H1 (cell line): ENCODE measurements around the gene TYRP1. TPM values are rescaled to one million over a fixed set of nuclear protein-coding genes. Genes with fewer than 3 reads are reported as not detected.
A peak's percentile ranks its signal among the peaks of the same experiment; 100 is the strongest.

Experiments
- CTCF ChIA-PET: fragments of 300-600 bp; sonication (Branson Sonifier 250); formaldehyde crosslinking; loops from one replicate; lab custom pipeline; 2021; ENCODE audit not compliant: partially characterized antibody; lab: Charles Lee
- POLR2A ChIA-PET: fragments of 300-600 bp; sonication (Branson Sonifier 250); formaldehyde crosslinking; loops from one replicate; lab custom pipeline; 2021; ENCODE audit warnings: inconsistent platforms; ENCODE audit not compliant: partially characterized antibody; lab: Charles Lee
- DNase-seq, 2 experiments: peaks; one replicate each; pipeline versions ENCODE4 v3.0.0 to v3.0.0-alpha.2; 2010 to 2022; ENCODE audit warnings: low spot score in 2 of 2, low read depth in 1 of 2, mixed read lengths in 1 of 2
- FAIRE-seq: peaks from 2 replicates; lab custom pipeline; 2011; peaks lifted over from hg19 to GRCh38; lab: Jason Lieb, UNC
- H2AFZ ChIP-seq: 2 replicates; pipeline ENCODE4 v1.8.1; 2012; ENCODE audit warnings: low read length, inconsistent platforms
- H2AK5ac ChIP-seq: 2 replicates; pipeline ENCODE4 v1.6.1; 2013; ENCODE audit warnings: low read depth, low read length
- H2BK120ac ChIP-seq: replicated peaks from 2 replicates; pipeline ENCODE3; 2013; ENCODE audit warnings: low read depth, low read length, inconsistent platforms
- H2BK12ac ChIP-seq: 2 replicates; pipeline ENCODE4 v1.6.1; 2013; ENCODE audit warnings: low read depth, low read length
- H2BK15ac ChIP-seq: 2 replicates; pipeline ENCODE4 v1.6.1; 2013; ENCODE audit warnings: low read length
- H2BK20ac ChIP-seq: 2 replicates; pipeline ENCODE4 v1.6.1; 2013; ENCODE audit warnings: low read length
- H2BK5ac ChIP-seq: 2 replicates; pipeline ENCODE4 v1.6.1; 2013; ENCODE audit warnings: low read depth, low read length
- H3K14ac ChIP-seq: 2 replicates; pipeline ENCODE4 v1.6.1; 2013; ENCODE audit warnings: inconsistent platforms; ENCODE audit not compliant: insufficient read length
- H3K18ac ChIP-seq: 2 replicates; pipeline ENCODE4 v1.6.1; 2013; ENCODE audit warnings: low read length; ENCODE audit errors: extremely low read depth
- H3K23ac ChIP-seq: 2 replicates; pipeline ENCODE4 v1.6.1; 2013; ENCODE audit warnings: inconsistent platforms; ENCODE audit not compliant: insufficient read length
- H3K23me2 ChIP-seq: 2 replicates; pipeline ENCODE4 v1.6.1; 2013; ENCODE audit warnings: low read depth, low read length
- H3K27ac ChIP-seq: 2 replicates; pipeline ENCODE4 v1.6.1; 2011; ENCODE audit warnings: low read depth, low read length, inconsistent platforms
- H3K27me3 ChIP-seq, 4 experiments: replicated peaks in 1 of 4; 1 replicate in 1 of 4; 2 replicates in 3 of 4; pipeline versions ENCODE4 v1.6.1 to v1.8.1; 2011 to 2013; ENCODE audit warnings: low read length in 3 of 4, mild to moderate bottlenecking in 3 of 4, inconsistent platforms in 2 of 4, mixed read lengths in 2 of 4, moderate library complexity in 1 of 4; ENCODE audit not compliant: control insufficient read depth in 3 of 4, insufficient read depth in 3 of 4; ENCODE audit errors: extremely low read depth in 1 of 4
- H3K36me3 ChIP-seq, 4 experiments: 2 replicates each; pipeline versions ENCODE4 v1.6.1 to v1.8.1; 2011 to 2013; ENCODE audit warnings: mild to moderate bottlenecking in 4 of 4, low read length in 3 of 4, moderate library complexity in 2 of 4, control low read depth in 1 of 4, inconsistent platforms in 1 of 4; ENCODE audit not compliant: insufficient read depth in 4 of 4, control insufficient read depth in 2 of 4
- H3K4ac ChIP-seq: replicated peaks from 2 replicates; pipeline ENCODE3; 2013; ENCODE audit warnings: low read length, low read depth, mixed read lengths, inconsistent platforms; ENCODE audit not compliant: insufficient read length
- H3K4me1 ChIP-seq, 4 experiments: replicated peaks in 1 of 4; 1 replicate in 1 of 4; 2 replicates in 3 of 4; pipeline versions ENCODE4 v1.6.1 to v1.8.1; 2011 to 2013; ENCODE audit warnings: low read length in 3 of 4, inconsistent platforms in 2 of 4, mixed read lengths in 1 of 4; ENCODE audit not compliant: insufficient read depth in 4 of 4, control insufficient read depth in 3 of 4
- H3K4me2 ChIP-seq, 2 experiments: 2 replicates each; pipeline versions ENCODE4 v1.6.1 to v1.8.1; 2011 to 2013; ENCODE audit warnings: low read depth in 2 of 2, low read length in 2 of 2, control low read depth in 1 of 2, inconsistent platforms in 1 of 2, mild to moderate bottlenecking in 1 of 2; ENCODE audit not compliant: insufficient read depth in 1 of 2
- H3K4me3 ChIP-seq, 4 experiments: fragments of 200-600, 300-600 bp in 1 of 4; sonication (generic), shearing (Covaris generic), sonication (Bioruptor Twin) in 1 of 4; 2 replicates each; pipeline versions ENCODE4 v1.5.1 to v1.8.1; 2011 to 2016; ENCODE audit warnings: low read length in 4 of 4, low read depth in 3 of 4, control low read depth in 2 of 4, inconsistent platforms in 2 of 4, mild to moderate bottlenecking in 2 of 4, mixed read lengths in 1 of 4, moderate library complexity in 1 of 4; ENCODE audit not compliant: insufficient read depth in 2 of 4; ENCODE audit errors: extremely low read depth in 1 of 4
- H3K56ac ChIP-seq: replicated peaks from 2 replicates; pipeline ENCODE3; 2013; ENCODE audit warnings: low read depth, mild to moderate bottlenecking, mixed read lengths, low read length, inconsistent platforms; ENCODE audit not compliant: insufficient read length
- H3K79me1 ChIP-seq: 2 replicates; pipeline ENCODE4 v1.6.1; 2013; ENCODE audit warnings: low read depth, low read length, control low read depth
- H3K79me2 ChIP-seq, 2 experiments: 2 replicates each; pipeline versions ENCODE4 v1.6.1 to v1.8.1; 2012 to 2013; ENCODE audit warnings: low read length in 2 of 2, mild to moderate bottlenecking in 2 of 2, inconsistent platforms in 1 of 2; ENCODE audit not compliant: insufficient read depth in 2 of 2, control insufficient read depth in 1 of 2
- H3K9ac ChIP-seq, 4 experiments: replicated peaks in 1 of 4; 1 replicate in 1 of 4; 2 replicates in 3 of 4; pipeline versions ENCODE4 v1.6.1 to v1.8.1; 2011 to 2013; ENCODE audit warnings: low read depth in 3 of 4, low read length in 3 of 4, control low read depth in 2 of 4, mild to moderate bottlenecking in 2 of 4, moderate library complexity in 2 of 4, inconsistent platforms in 1 of 4; ENCODE audit errors: extremely low read depth in 1 of 4
- H3K9me3 ChIP-seq, 2 experiments: 2 replicates each; pipeline versions ENCODE4 v1.6.1 to v1.8.1; 2012 to 2013; ENCODE audit warnings: mild to moderate bottlenecking in 2 of 2, moderate library complexity in 2 of 2, control low read depth in 1 of 2, inconsistent platforms in 1 of 2, low read depth in 1 of 2, low read length in 1 of 2, mixed read lengths in 1 of 2; ENCODE audit not compliant: insufficient read depth in 2 of 2
- H4K20me1 ChIP-seq, 2 experiments: replicated peaks in 1 of 2; 2 replicates each; pipeline versions ENCODE3 to v1.8.1; 2011 to 2013; ENCODE audit warnings: inconsistent platforms in 2 of 2, low read length in 2 of 2, mild to moderate bottlenecking in 1 of 2; ENCODE audit not compliant: insufficient read depth in 2 of 2, control insufficient read depth in 1 of 2
- H4K5ac ChIP-seq: 2 replicates; pipeline ENCODE4 v1.6.1; 2013; ENCODE audit warnings: low read length, low read depth, mixed read lengths, inconsistent platforms; ENCODE audit not compliant: insufficient read length
- H4K8ac ChIP-seq: 2 replicates; pipeline ENCODE4 v1.8.0; 2013; ENCODE audit warnings: mild to moderate bottlenecking, moderate library complexity, low read length, inconsistent platforms; ENCODE audit not compliant: insufficient read depth; ENCODE audit errors: extremely low read depth
- H4K91ac ChIP-seq: replicated peaks from 2 replicates; pipeline ENCODE3; 2013; ENCODE audit warnings: low read length, mixed read lengths, inconsistent platforms; ENCODE audit not compliant: insufficient read length
- GABPA ChIP-seq: IDR thresholded peaks from 2 replicates; pipeline ENCODE4 v1.6.1; 2011; ENCODE audit warnings: mild to moderate bottlenecking, low read length, moderate library complexity, borderline replicate concordance; ENCODE audit not compliant: insufficient read depth
- KDM4A ChIP-seq: IDR thresholded peaks from one replicate; pipeline ENCODE4 v1.7.1; 2012; ENCODE audit warnings: low read depth, mild to moderate bottlenecking, moderate library complexity, low read length, inconsistent platforms; ENCODE audit not compliant: severe bottlenecking
- KDM5A ChIP-seq: fragments of 200-600 bp; IDR thresholded peaks from 2 replicates; pipeline ENCODE4 v1.7.1; 2012; ENCODE audit warnings: mild to moderate bottlenecking, low read length, inconsistent platforms, mixed read lengths
- POLR2AphosphoS5 ChIP-seq: IDR thresholded peaks from 2 replicates; pipeline ENCODE4 v1.6.1; 2011; ENCODE audit warnings: low read depth, low read length
- SIN3A ChIP-seq, 2 experiments: IDR thresholded peaks in 1 of 2; conservative IDR thresholded peaks in 1 of 2; 2 replicates each; pipeline ENCODE4 v1.6.1; 2011 to 2012; ENCODE audit warnings: low read length in 2 of 2, improper control_type of control experiment in 1 of 2, low read depth in 1 of 2, mild to moderate bottlenecking in 1 of 2
- TCF12 ChIP-seq: IDR thresholded peaks from 2 replicates; pipeline ENCODE4 v1.6.1; 2011; ENCODE audit warnings: low read depth, mild to moderate bottlenecking, low read length
- TEAD4 ChIP-seq: IDR thresholded peaks from 2 replicates; pipeline ENCODE4 v1.6.1; 2012; ENCODE audit warnings: low read depth, low read length, inconsistent platforms, mixed read lengths
- ZNF274 ChIP-seq: IDR thresholded peaks from 2 replicates; pipeline ENCODE4 v1.7.0; 2012; ENCODE audit warnings: low read length, borderline replicate concordance; ENCODE audit errors: extremely low read depth
- WGBS, 2 experiments: shearing (Covaris generic) in 1 of 2; methylation state at CpG; one replicate each; pipeline versions ENCODE4 v1.1.6 to v1.1.7; 2013 to 2015; ENCODE audit warnings: low lambda C conversion rate in 2 of 2, mixed read lengths in 2 of 2, inconsistent platforms in 1 of 2, low coverage in 1 of 2, missing lambda C conversion rate in 1 of 2; ENCODE audit not compliant: insufficient replicate concordance in 2 of 2, insufficient coverage in 1 of 2, insufficient read length in 1 of 2; ENCODE audit errors: extremely low coverage in 1 of 2, missing lambda C conversion rate in 1 of 2; 5-methylcytosine and 5-hydroxymethylcytosine counted together
- polyA plus RNA-seq, 7 experiments: library from polyadenylated mRNA; depleted of rRNA in 3 of 7; stranded (reverse) in 5 of 7; unstranded in 2 of 7; fragments of >200 nt in 5 of 7; fragments of 200-250 nt in 2 of 7; gene quantifications; 1 replicate in 5 of 7; 2 replicates in 1 of 7; 4 replicates in 1 of 7; pipeline versions ENCODE4 v1.2.1 to v1.2.3, GENCODE V29; 2011 to 2013; ENCODE audit warnings: missing spikeins in 2 of 7, mixed read lengths in 2 of 7
- total RNA-seq: library from RNA; stranded (reverse); fragmentation: NEBNext Ultra II Directional; extraction: Animal tissue kit (Norgen Biotek cat#: 25700); gene quantifications from 2 replicates; pipeline ENCODE4 v1.2.1, GENCODE V29; 2021
- TF ChIP-seq, protein P1 (sequence below), 3 experiments: IDR thresholded peaks; 1 replicate in 2 of 3; 2 replicates in 1 of 3; pipeline versions ENCODE4 v1.5.1 to v1.6.1; 2011; ENCODE audit warnings: low read length in 3 of 3, mild to moderate bottlenecking in 3 of 3, inconsistent platforms in 2 of 3, low read depth in 1 of 3, moderate library complexity in 1 of 3; ENCODE audit not compliant: insufficient read depth in 1 of 3; ENCODE audit errors: control extremely low read depth in 1 of 3
- TF ChIP-seq, protein P2 (sequence below): IDR thresholded peaks from 2 replicates; pipeline ENCODE4 v1.6.1; 2012; ENCODE audit warnings: low read length, inconsistent platforms

Gene TYRP1
- total and polyA plus RNA-seq, 2 of the 8 experiments (the other 6 are each of a cell fraction or from before 2014, with no cell fraction given) = 0.15 TPM; not detected in 1

DNA sequence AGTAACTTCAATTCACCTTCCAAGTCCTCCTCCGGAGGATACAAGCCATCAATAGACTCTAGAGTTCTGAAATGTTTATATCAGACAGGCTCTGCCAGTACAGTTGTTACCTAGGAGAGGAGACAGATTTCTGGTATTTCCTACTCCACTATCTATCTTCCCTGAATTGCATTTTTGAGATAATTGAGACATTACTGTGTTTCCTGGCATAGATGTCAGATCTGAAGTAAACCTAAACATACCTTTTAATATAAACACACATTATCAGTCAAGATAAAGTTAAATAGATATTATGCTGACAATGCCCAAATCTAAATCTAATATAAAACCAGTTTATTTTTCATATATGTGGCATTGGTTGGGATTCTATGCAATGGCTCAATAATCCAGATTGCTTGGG, 8.2 kb upstream of the TYRP1 start:
- Histone ChIP-seq H3K9me3 (no peaks in the 10 kb centered on the region), H3K36me3 (no peaks in the 10 kb centered on the region), H3K14ac (no peak overlapping the region), H3K4ac (no peak overlapping the region), H4K91ac (no peak overlapping the region), H2AFZ (0 out of 2 replicates have a peak overlapping the region, but pooled peaks have one; percentile 7), H3K56ac (no peak overlapping the region), H2BK12ac (no peak overlapping the region), H3K27me3 (no peaks in the 10 kb centered on the region), H4K20me1 (no peaks in the 10 kb centered on the region), H3K23me2 (no peaks in the 10 kb centered on the region; the same call in 1 of the 2 replicates), H3K4me1 (0 out of 7 replicates have a peak, but pooled peaks cover 0 to 2% (median 0%) of the 10 kb centered on the region in 4 experiments), H3K18ac (no peak overlapping the region), H2BK5ac (no peak overlapping the region), H3K23ac (no peak overlapping the region), H2BK15ac (no peak overlapping the region), H2BK20ac (no peak overlapping the region), H2AK5ac (no peak overlapping the region), H3K79me2 (no peaks in the 10 kb centered on the region), H3K4me3 (no peak overlapping the region), H4K5ac (no peak overlapping the region), H3K4me2 (no peak overlapping the region), H2BK120ac (no peak overlapping the region), H3K79me1 (no peaks in the 10 kb centered on the region), H3K9ac (no peak overlapping the region), H4K8ac (no peak overlapping the region), H3K27ac (no peak overlapping the region)
- no peak for DNase-seq
- ChIA-PET CTCF (no interaction called here), POLR2A (no interaction called here)
- WGBS, 2 experiments = 88% methylated on average over 1 of the region's 1 CpG; no CpG with 5 or more reads in 1 of the 2 experiments
- FAIRE-seq = no peak
- TF ChIP-seq POLR2AphosphoS5 (no peak), TCF12 (no peak), ZNF274 (no peak), GABPA (no peak), KDM5A (no peak), KDM4A (no peak), TEAD4 (no peak), SIN3A (conservative IDR thresholded peaks at IDR 0.05 in 1 of 2, IDR thresholded peaks at IDR 0.05 in 1 of 2; ENCODE audit: low read depth in 1 of 2, low read length in 2 of 2) (no peak)
- TF ChIP-seq, protein P1, sequence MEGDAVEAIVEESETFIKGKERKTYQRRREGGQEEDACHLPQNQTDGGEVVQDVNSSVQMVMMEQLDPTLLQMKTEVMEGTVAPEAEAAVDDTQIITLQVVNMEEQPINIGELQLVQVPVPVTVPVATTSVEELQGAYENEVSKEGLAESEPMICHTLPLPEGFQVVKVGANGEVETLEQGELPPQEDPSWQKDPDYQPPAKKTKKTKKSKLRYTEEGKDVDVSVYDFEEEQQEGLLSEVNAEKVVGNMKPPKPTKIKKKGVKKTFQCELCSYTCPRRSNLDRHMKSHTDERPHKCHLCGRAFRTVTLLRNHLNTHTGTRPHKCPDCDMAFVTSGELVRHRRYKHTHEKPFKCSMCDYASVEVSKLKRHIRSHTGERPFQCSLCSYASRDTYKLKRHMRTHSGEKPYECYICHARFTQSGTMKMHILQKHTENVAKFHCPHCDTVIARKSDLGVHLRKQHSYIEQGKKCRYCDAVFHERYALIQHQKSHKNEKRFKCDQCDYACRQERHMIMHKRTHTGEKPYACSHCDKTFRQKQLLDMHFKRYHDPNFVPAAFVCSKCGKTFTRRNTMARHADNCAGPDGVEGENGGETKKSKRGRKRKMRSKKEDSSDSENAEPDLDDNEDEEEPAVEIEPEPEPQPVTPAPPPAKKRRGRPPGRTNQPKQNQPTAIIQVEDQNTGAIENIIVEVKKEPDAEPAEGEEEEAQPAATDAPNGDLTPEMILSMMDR (IDR thresholded peaks at IDR 0.05; ENCODE audit: control extremely low read depth in 1 of 3, insufficient read depth in 1 of 3, low read depth in 1 of 3, low read length in 3 of 3) = no peak
- TF ChIP-seq, protein P2, sequence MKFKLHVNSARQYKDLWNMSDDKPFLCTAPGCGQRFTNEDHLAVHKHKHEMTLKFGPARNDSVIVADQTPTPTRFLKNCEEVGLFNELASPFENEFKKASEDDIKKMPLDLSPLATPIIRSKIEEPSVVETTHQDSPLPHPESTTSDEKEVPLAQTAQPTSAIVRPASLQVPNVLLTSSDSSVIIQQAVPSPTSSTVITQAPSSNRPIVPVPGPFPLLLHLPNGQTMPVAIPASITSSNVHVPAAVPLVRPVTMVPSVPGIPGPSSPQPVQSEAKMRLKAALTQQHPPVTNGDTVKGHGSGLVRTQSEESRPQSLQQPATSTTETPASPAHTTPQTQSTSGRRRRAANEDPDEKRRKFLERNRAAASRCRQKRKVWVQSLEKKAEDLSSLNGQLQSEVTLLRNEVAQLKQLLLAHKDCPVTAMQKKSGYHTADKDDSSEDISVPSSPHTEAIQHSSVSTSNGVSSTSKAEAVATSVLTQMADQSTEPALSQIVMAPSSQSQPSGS = no peak
